Hypothalamus (tissue), 51 donors: ENCODE data around the gene CTAGE1.
"Not testable (repeated sequence)": the region's sequence is repeated elsewhere in the genome, so short reads cannot be mapped to it uniquely, and the experiment has no call there.

ENCODE experiments used
- DNase-seq, 51 donors: peaks; one replicate each; lab custom pipeline; 2025; lab: John Stamatoyannopoulos, UW

CTAGE1 gene

GRCh38 chr18:22417496-22418188, at the start of gene CTAGE1:
Gene CTAGE1 (minus strand): TSS chr18:22417915. CDS start chr18:22417811, 104 bp downstream.
- no peak for DNase-seq

- no peak for DNase-seq
These were observed 49.1 kb upstream of the CTAGE1 start for GRCh38 chr18:22466608-22467395.

GRCh38 chr18:22465859-22466457, 48.2 kb upstream of the CTAGE1 start:
- DNase-seq: no peak

- DNase-seq: no peak
These were observed 45.4 kb upstream of the CTAGE1 start for GRCh38 chr18:22463076-22463475.

- DNase-seq: no peak
These were observed 41.8 kb upstream of the CTAGE1 start for GRCh38 chr18:22459491-22459890.

GRCh38 chr18:22457524-22457923, 39.8 kb upstream of the CTAGE1 start:
- no peak for DNase-seq

GRCh38 chr18:22456547-22456946, 38.8 kb upstream of the CTAGE1 start:
- no peak for DNase-seq

GRCh38 chr18:22456116-22456480, 38.4 kb upstream of the CTAGE1 start:
- DNase-seq: no peak

- no peak for DNase-seq
These were observed 37.9 kb upstream of the CTAGE1 start for GRCh38 chr18:22455425-22456115.

- DNase-seq: no peak
These were observed 35.6 kb upstream of the CTAGE1 start for GRCh38 chr18:22453315-22453714.

- DNase-seq: no peak
These were observed 34.5 kb upstream of the CTAGE1 start for GRCh38 chr18:22452226-22452668.

GRCh38 chr18:22451796-22452195, 34.1 kb upstream of the CTAGE1 start:
- no peak for DNase-seq

- DNase-seq: not testable (repeated sequence)
These were observed 33.1 kb upstream of the CTAGE1 start for GRCh38 chr18:22450766-22451165.

GRCh38 chr18:22450318-22450717, 32.6 kb upstream of the CTAGE1 start:
- not testable (repeated sequence) for DNase-seq

- DNase-seq: not testable (repeated sequence)
These were observed 32.0 kb upstream of the CTAGE1 start for GRCh38 chr18:22449753-22450152.

GRCh38 chr18:22448238-22448637, 30.5 kb upstream of the CTAGE1 start:
- DNase-seq: no peak

- no peak for DNase-seq
These were observed 30.1 kb upstream of the CTAGE1 start for GRCh38 chr18:22447792-22448191.

GRCh38 chr18:22446911-22447310, 29.2 kb upstream of the CTAGE1 start:
- no peak for DNase-seq

GRCh38 chr18:22446325-22446724, 28.6 kb upstream of the CTAGE1 start:
- DNase-seq: no peak

GRCh38 chr18:22441638-22442037, 23.9 kb upstream of the CTAGE1 start:
- no peak for DNase-seq

- DNase-seq: no peak
These were observed 21.7 kb upstream of the CTAGE1 start for GRCh38 chr18:22439447-22439846.
